ENCODE measurements around the gene CFDP1.

- TF ChIP-seq CTCF (IDR thresholded peaks at IDR 0.05 in 8 of 11, conservative IDR thresholded peaks at IDR 0.05 in 3 of 11) (no peak), POLR2A (IDR thresholded peaks at IDR 0.05) (no peak), POLR2AphosphoS5 (IDR thresholded peaks at IDR 0.05) (no peak)
These were observed 45.4 kb downstream of the CFDP1 start for GRCh38 chr16:75387951-75388350.

Measured in spleen (tissue), 7 donors.